Measurements from ENCODE around the gene RABGGTA. TPM values are rescaled to one million over a fixed set of nuclear protein-coding genes. Genes with fewer than 3 reads are reported as not detected.

RABGGTA gene
- total and polyA plus RNA-seq, 2 donors (not counting 1 experiment from before 2014, with no cell fraction given) = 70.1 to 159 TPM

- Histone ChIP-seq H3K27me3 (replicated peaks in 1 of 4; ENCODE audit: control extremely low read depth in 1 of 4, control insufficient read depth in 3 of 4, insufficient read depth in 4 of 4, low read length in 3 of 4) (no peaks in the 10 kb centered on the region), H3K9me3 (ENCODE audit: control extremely low read depth in 1 of 3, control insufficient read depth in 2 of 3, insufficient read depth in 1 of 3, low read length in 2 of 3) (no peaks in the 10 kb centered on the region), H3K9ac (ENCODE audit: low read length) (no peak overlapping the region), H3K4me3 (ENCODE audit: control extremely low read depth in 1 of 5, extremely low read depth in 1 of 5, insufficient read depth in 1 of 5, low read depth in 2 of 5, low read length in 4 of 5) (no peak overlapping the region), H3K4me1 (ENCODE audit: control insufficient read depth in 2 of 2, insufficient read depth in 2 of 2, low read length in 2 of 2) (peaks cover 6 to 11% of the 10 kb centered on the region in 2 donors), H3K4me2 (replicated peaks; ENCODE audit: low read depth, low read length, poor library complexity, severe bottlenecking) (no peak overlapping the region), H3K79me2 (ENCODE audit: control insufficient read depth, insufficient read depth, low read length) (no peaks in the 10 kb centered on the region), H3K27ac (ENCODE audit: low read length in 2 of 2) (no peak overlapping the region), H3K36me3 (replicated peaks in 1 of 2; ENCODE audit: control extremely low read depth in 1 of 2, control insufficient read depth in 1 of 2, extremely low read depth in 1 of 2, insufficient read depth in 2 of 2, low read length in 1 of 2) (peaks cover 0 to 14% of the 10 kb centered on the region in 2 experiments), H4K20me1 (ENCODE audit: control insufficient read depth, insufficient read depth, low read length, poor library complexity, severe bottlenecking) (no peaks in the 10 kb centered on the region), H2AFZ (ENCODE audit: insufficient read depth, low read depth, low read length, poor library complexity, severe bottlenecking) (no peak overlapping the region)
- ChIA-PET POLR2A (no interaction called here), CTCF (interaction anchor here (1.2 kb wide), 1 partner anchor 182 kb away, joined by 3 read pairs; no protein-coding TSS in a partner anchor)
- no peak overlapping the region for H3K4me3 Mint-ChIP-seq
- TF ChIP-seq EZH2 (IDR thresholded peaks at IDR 0.05; ENCODE audit: borderline replicate concordance, insufficient read depth, low read depth, low read length, poor library complexity, severe bottlenecking) (no peak), CTCF (IDR thresholded peaks at IDR 0.05) (no peak)
- ATAC-seq (ENCODE audit: low read depth) (no peak), DNase-seq (no peak)
- H3K27me3 Mint-ChIP-seq = no peaks in the 10 kb centered on the region
- intact Hi-C loops (cut with micrococcal nuclease) = loop anchor here (10.0 kb wide), 1 partner anchor 235 kb away; no protein-coding TSS in a partner anchor
- H3K4me1 Mint-ChIP-seq = peaks cover 12% of the 10 kb centered on the region
- WGBS (ENCODE audit: insufficient coverage) = 90% methylated on average over 11 of the region's 13 CpGs
- peak overlapping the region; percentile 37 for H3K27ac Mint-ChIP-seq
- H3K9me3 Mint-ChIP-seq (ENCODE audit: insufficient read depth) = no peaks in the 10 kb centered on the region
Observed at GRCh38 chr14:24249230-24250021, 22.0 kb downstream of the RABGGTA start.

- 86% methylated on average over 7 of the region's 7 CpGs for WGBS (ENCODE audit: insufficient coverage)
- Histone ChIP-seq H3K79me2 (ENCODE audit: control insufficient read depth, insufficient read depth, low read length) (no peaks in the 10 kb centered on the region), H3K9me3 (ENCODE audit: control extremely low read depth in 1 of 3, control insufficient read depth in 2 of 3, insufficient read depth in 1 of 3, low read length in 2 of 3) (no peaks in the 10 kb centered on the region), H3K27me3 (replicated peaks in 1 of 4; ENCODE audit: control extremely low read depth in 1 of 4, control insufficient read depth in 3 of 4, insufficient read depth in 4 of 4, low read length in 3 of 4) (no peaks in the 10 kb centered on the region), H3K27ac (ENCODE audit: low read length in 2 of 2) (peak overlapping the region in 1 of 2 donors; percentile 35), H4K20me1 (ENCODE audit: control insufficient read depth, insufficient read depth, low read length, poor library complexity, severe bottlenecking) (no peaks in the 10 kb centered on the region), H3K4me1 (ENCODE audit: control insufficient read depth in 2 of 2, insufficient read depth in 2 of 2, low read length in 2 of 2) (peaks cover 15 to 22% of the 10 kb centered on the region in 2 donors), H3K9ac (ENCODE audit: low read length) (no peak overlapping the region), H3K4me3 (ENCODE audit: control extremely low read depth in 1 of 5, extremely low read depth in 1 of 5, insufficient read depth in 1 of 5, low read depth in 2 of 5, low read length in 4 of 5) (no peak overlapping the region), H3K4me2 (replicated peaks; ENCODE audit: low read depth, low read length, poor library complexity, severe bottlenecking) (no peak overlapping the region), H3K36me3 (replicated peaks in 1 of 2; ENCODE audit: control extremely low read depth in 1 of 2, control insufficient read depth in 1 of 2, extremely low read depth in 1 of 2, insufficient read depth in 2 of 2, low read length in 1 of 2) (peaks cover 0 to 4% of the 10 kb centered on the region in 2 experiments), H2AFZ (ENCODE audit: insufficient read depth, low read depth, low read length, poor library complexity, severe bottlenecking) (peak overlapping the region; percentile 82)
- CTCF ChIA-PET = interaction anchor here (0.7 to 8.8 kb wide), 14 partner anchors 8 to 603 kb away, joined by 3 to 254 read pairs (median 4); partner anchors contain the start of genes ADCY4, CIDEB, DHRS1 and IRF9
- TF ChIP-seq CTCF (IDR thresholded peaks at IDR 0.05) (no peak), EZH2 (IDR thresholded peaks at IDR 0.05; ENCODE audit: borderline replicate concordance, insufficient read depth, low read depth, low read length, poor library complexity, severe bottlenecking) (no peak)
- DNase-seq (no peak), ATAC-seq (ENCODE audit: low read depth) (no peak)
- H3K9me3 Mint-ChIP-seq (ENCODE audit: insufficient read depth) = no peaks in the 10 kb centered on the region
- H3K27me3 Mint-ChIP-seq = no peaks in the 10 kb centered on the region
- POLR2A ChIA-PET = interaction anchor here (0.9 to 1.6 kb wide), 4 partner anchors 24 to 61 kb away, joined by 3 to 12 read pairs (median 4); partner anchors contain the start of genes DHRS1, NOP9 and RABGGTA
- H3K4me1 Mint-ChIP-seq = peaks cover 24% of the 10 kb centered on the region
- peak overlapping the region; percentile 17 for H3K4me3 Mint-ChIP-seq
- H3K27ac Mint-ChIP-seq = peak overlapping the region; percentile 77
- intact Hi-C loops (cut with micrococcal nuclease) = loop anchor here (1.0 to 10.0 kb wide), 2 partner anchors 24 to 233 kb away; partner anchors contain the start of gene RABGGTA
Observed at GRCh38 chr14:24247422-24247821, 24.0 kb downstream of the RABGGTA start.
